Activated CD4-positive, CD25-positive, alpha-beta regulatory T cell (primary cell): ENCODE results near the gene ATP5MK.
"Not testable (repeated sequence)": the region's sequence is repeated elsewhere in the genome, so short reads cannot be mapped to it uniquely, and the experiment has no call there.

Experiments used
- DNase-seq, 4 experiments: peaks; one replicate each; lab custom pipeline; 2025; lab: John Stamatoyannopoulos, UW

Gene ATP5MK

GRCh38 chr10:103396789-103397087 lies 463 bp upstream of the ATP5MK start:
- DNase-seq: no peak

- no peak for DNase-seq
Measured at GRCh38 chr10:103395754-103396066, 565 bp downstream of the ATP5MK start.

GRCh38 chr10:103394180-103394579 lies 2.1 kb downstream of the ATP5MK start:
- DNase-seq: no peak

- DNase-seq: no peak
Measured at GRCh38 chr10:103382769-103383168, 13.5 kb downstream of the ATP5MK start.

GRCh38 chr10:103374263-103374662 lies 22.0 kb downstream of the ATP5MK start:
- no peak for DNase-seq

GRCh38 chr10:103373544-103373943 lies 22.7 kb downstream of the ATP5MK start:
- no peak for DNase-seq

GRCh38 chr10:103367782-103368518 lies 28.3 kb downstream of the ATP5MK start, which contains the start of gene TAF5:
TAF5 (plus strand) TSS chr10:103367976; CDS start chr10:103367990, 14 bp downstream.
- DNase-seq: peak; percentile 63 to 80 (median 74)

- no peak for DNase-seq
Measured at GRCh38 chr10:103367379-103367781, 28.9 kb downstream of the ATP5MK start.

- not testable (repeated sequence) for DNase-seq
Measured at GRCh38 chr10:103360791-103361190, 35.5 kb downstream of the ATP5MK start.

GRCh38 chr10:103359493-103359892 lies 36.8 kb downstream of the ATP5MK start:
- DNase-seq: not testable (repeated sequence)

- DNase-seq: no peak
Measured at GRCh38 chr10:103355906-103356599, 40.2 kb downstream of the ATP5MK start.

GRCh38 chr10:103354567-103354966 lies 41.7 kb downstream of the ATP5MK start:
- not testable (repeated sequence) for DNase-seq

- DNase-seq: no peak
Measured at GRCh38 chr10:103353281-103353680, 43.0 kb downstream of the ATP5MK start.

- DNase-seq: peak; percentile 38 to 53 (median 41)
Measured at GRCh38 chr10:103350517-103351260, 45.6 kb downstream of the ATP5MK start, which contains the start of gene PCGF6. PCGF6 (minus strand) TSS chr10:103351140; CDS start chr10:103351066, 74 bp downstream.

- no peak for DNase-seq
Measured at GRCh38 chr10:103350175-103350516, 46.1 kb downstream of the ATP5MK start.
